ENCODE measurements around the gene CMTM3. TPM values are rescaled to one million over a fixed set of nuclear protein-coding genes. Genes with fewer than 3 reads are reported as not detected.

The CMTM3 gene, protein sequence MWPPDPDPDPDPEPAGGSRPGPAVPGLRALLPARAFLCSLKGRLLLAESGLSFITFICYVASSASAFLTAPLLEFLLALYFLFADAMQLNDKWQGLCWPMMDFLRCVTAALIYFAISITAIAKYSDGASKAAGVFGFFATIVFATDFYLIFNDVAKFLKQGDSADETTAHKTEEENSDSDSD
- total RNA-seq (10 to 100 TPM; 68.0 to 71.8 TPM), polyA plus RNA-seq (131 TPM)

DNA sequence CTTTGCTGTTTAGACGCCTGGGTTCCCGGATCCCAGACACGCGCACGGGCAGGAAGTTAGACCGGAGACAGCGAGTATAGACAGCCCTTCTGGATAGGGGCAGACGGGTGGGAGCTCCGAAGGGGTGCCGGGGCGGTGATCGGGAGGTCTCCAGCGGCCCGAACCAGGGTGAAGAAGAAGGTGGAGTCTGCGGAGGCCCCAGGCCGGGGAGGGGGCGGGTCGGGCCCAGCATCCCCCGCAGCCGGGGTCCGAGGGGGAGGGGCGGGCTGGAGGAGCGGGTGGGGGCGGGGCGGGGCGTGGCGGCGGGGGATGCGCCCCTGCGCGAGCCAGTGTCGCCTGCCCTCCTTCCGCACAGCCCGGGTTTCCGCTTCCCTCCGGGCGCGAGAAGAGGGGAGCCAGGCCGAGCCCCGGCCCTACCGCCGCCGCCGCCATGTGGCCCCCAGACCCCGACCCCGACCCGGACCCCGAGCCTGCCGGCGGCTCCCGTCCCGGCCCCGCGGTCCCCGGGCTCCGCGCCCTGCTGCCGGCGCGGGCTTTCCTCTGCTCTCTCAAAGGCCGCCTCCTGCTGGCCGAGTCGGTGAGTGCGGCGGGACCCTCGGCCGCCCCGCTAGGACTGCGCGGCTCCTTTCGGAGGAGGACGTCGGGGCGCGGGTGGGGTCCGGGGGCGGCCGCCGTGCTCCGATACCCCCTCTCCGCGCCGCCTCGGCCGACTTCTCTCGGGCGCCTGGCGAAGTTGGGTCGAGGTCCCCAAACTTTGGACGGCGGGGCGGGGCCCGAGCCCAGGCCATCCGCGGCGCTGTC is at the start of gene CMTM3:
Gene CMTM3 (plus strand): TSS at position 329 of the 801 bp plus-strand sequence. CDS start 102 bp downstream, at position 431.
- peaks cover 37% of the 10 kb centered on the region for H3K4me1 ChIP-seq (ENCODE audit: insufficient read depth, low read length)

DNA sequence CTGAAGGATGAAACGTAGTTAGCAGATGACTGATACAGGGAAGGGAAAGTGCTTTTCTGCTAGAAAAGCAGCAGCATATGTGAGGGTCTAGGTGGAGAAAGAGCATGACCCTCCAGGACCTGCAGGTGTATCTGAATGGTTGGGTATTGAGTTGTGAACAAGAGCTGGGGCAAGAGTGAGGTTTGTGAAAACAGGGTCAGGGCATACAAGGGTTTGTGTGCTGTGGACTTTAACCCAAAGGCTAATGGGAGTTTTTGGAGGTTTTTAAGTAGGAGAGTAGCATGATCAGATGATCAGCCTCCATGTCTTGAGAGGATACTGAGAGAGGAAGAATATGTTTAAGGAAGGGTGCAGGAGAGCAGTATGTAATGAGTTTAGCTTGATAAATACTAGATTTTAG is 44.4 kb upstream of the CMTM3 start:
- H3K4me3 Mint-ChIP-seq = peak overlapping the region; percentile 1 to 63 (median 25)
- H3K27me3 Mint-ChIP-seq = no peaks in the 10 kb centered on the region
- CTCF ChIA-PET = interaction anchor here (0.8 to 2.6 kb wide), 4 partner anchors 9 to 48 kb away, joined by 3 to 12 read pairs (median 3); no protein-coding TSS in a partner anchor

More for the DNA sequence above, at the start of gene CMTM3:
- H3K36me3 ChIP-seq (ENCODE audit: insufficient read depth, low read length) = peaks cover 7% of the 10 kb centered on the region
- DNase-seq = peak; percentile 55 to 81 (median 70)
- CTCF ChIA-PET = interaction anchor here (0.9 to 2.8 kb wide), 12 partner anchors 12 to 199 kb away, joined by 3 to 23 read pairs (median 4); partner anchors contain the start of genes CKLF and CMTM2
- no peaks in the 10 kb centered on the region for H3K9me3 ChIP-seq (ENCODE audit: low read length)
- peak within 1 kb of the TSS; percentile 83 to 99 (median 90) for H3K4me3 Mint-ChIP-seq
- H3K27me3 ChIP-seq (ENCODE audit: insufficient read depth, low read length, poor library complexity, severe bottlenecking) = no peaks in the 10 kb centered on the region
- H3K4me1 Mint-ChIP-seq = peaks cover 35 to 47% (median 40%) of the 10 kb centered on the region in 3 donors
- peak within 1 kb of the TSS; percentile 84 to 98 (median 93) for H3K27ac Mint-ChIP-seq
- POLR2A ChIA-PET = interaction anchor here (0.9 to 2.2 kb wide), 10 partner anchors 15 to 269 kb away, joined by 3 to 15 read pairs (median 3); partner anchors contain the start of genes CKLF, CMTM2 and TK2
- peaks cover 0 to 20% (median 0%) of the 10 kb centered on the region in 3 donors for H3K36me3 Mint-ChIP-seq
- H3K4me3 ChIP-seq (ENCODE audit: low read length) = peak within 1 kb of the TSS; percentile 83
- peak within 1 kb of the TSS; percentile 65 for H3K27ac ChIP-seq (ENCODE audit: low read depth, low read length)
- peaks cover 0 to 1% of the 10 kb centered on the region in 2 donors for H3K27me3 Mint-ChIP-seq
- H3K9me3 Mint-ChIP-seq = no peaks in the 10 kb centered on the region

DNA sequence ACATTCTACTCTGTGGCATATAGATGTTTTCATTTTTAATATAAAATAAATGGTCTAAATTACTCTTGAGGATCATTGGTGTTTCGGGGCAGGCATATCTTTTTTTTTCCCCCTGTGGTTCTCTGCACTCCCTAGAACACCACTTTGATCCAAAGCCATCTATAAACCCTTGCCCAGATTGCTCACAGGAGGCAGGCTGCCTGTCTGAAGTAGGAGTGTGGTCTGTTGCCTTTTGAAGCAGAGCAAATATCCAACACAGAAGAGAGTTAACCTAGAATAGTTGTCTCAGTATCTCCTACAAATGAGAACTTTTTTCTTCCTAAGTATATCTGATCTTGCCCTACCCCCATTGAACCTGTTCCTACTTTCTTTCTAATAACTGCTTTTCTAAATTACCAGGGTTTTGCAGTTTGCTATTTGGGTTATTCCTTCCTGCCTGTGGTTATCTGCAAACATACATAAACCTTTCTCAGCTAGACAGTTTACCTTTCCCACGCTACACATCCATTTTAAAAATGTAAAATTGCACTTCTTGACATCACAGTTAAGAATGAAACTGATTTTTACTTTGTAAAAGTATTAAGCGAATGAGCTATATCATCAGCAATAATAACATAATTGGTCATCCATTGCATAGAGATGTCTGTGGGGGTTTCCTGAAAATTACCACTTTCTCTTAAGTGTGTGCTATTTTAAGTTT is 43.0 kb upstream of the CMTM3 start:
- H3K4me1 ChIP-seq (ENCODE audit: insufficient read depth, low read length) = peaks cover 38% of the 10 kb centered on the region
- DNase-seq = no peak
- H3K27me3 ChIP-seq (ENCODE audit: insufficient read depth, low read length, poor library complexity, severe bottlenecking) = no peaks in the 10 kb centered on the region
- Mint-ChIP-seq H3K27me3 (no peaks in the 10 kb centered on the region), H3K4me1 (peaks cover 73 to 86% (median 84%) of the 10 kb centered on the region in 3 donors), H3K4me3 (peak overlapping the region in 6 of 7 donors; percentile 47 to 83 (median 64)), H3K36me3 (peaks cover 0 to 64% (median 11%) of the 10 kb centered on the region in 3 donors), H3K9me3 (no peaks in the 10 kb centered on the region), H3K27ac (peak overlapping the region; percentile 13 to 92 (median 86))
- no peak overlapping the region for H3K27ac ChIP-seq (ENCODE audit: low read depth, low read length)
- ChIA-PET POLR2A (interaction anchor here (0.7 to 1.7 kb wide), 4 partner anchors 9 to 42 kb away, joined by 4 to 11 read pairs (median 4); partner anchors contain the start of gene CKLF), CTCF (interaction anchor here (0.7 to 3.5 kb wide), 13 partner anchors 8 to 155 kb away, joined by 3 to 33 read pairs (median 5); partner anchors contain the start of gene CKLF)
- H3K4me3 ChIP-seq (ENCODE audit: low read length) = no peak overlapping the region
- no peaks in the 10 kb centered on the region for H3K9me3 ChIP-seq (ENCODE audit: low read length)
- H3K36me3 ChIP-seq (ENCODE audit: insufficient read depth, low read length) = peaks cover 12% of the 10 kb centered on the region

More for the DNA sequence above, 44.4 kb upstream of the CMTM3 start:
- POLR2A ChIA-PET = no interaction called here
- Histone ChIP-seq H3K27ac (ENCODE audit: low read depth, low read length) (no peak overlapping the region), H3K4me3 (ENCODE audit: low read length) (no peak overlapping the region), H3K36me3 (ENCODE audit: insufficient read depth, low read length) (peaks cover 11% of the 10 kb centered on the region), H3K4me1 (ENCODE audit: insufficient read depth, low read length) (peaks cover 52% of the 10 kb centered on the region), H3K27me3 (ENCODE audit: insufficient read depth, low read length, poor library complexity, severe bottlenecking) (no peaks in the 10 kb centered on the region), H3K9me3 (ENCODE audit: low read length) (no peaks in the 10 kb centered on the region)
- Mint-ChIP-seq H3K4me1 (peaks cover 83 to 94% (median 93%) of the 10 kb centered on the region in 3 donors), H3K27ac (peak overlapping the region; percentile 13 to 92 (median 79)), H3K9me3 (no peaks in the 10 kb centered on the region), H3K36me3 (peaks cover 0 to 63% (median 10%) of the 10 kb centered on the region in 3 donors)
- no peak for DNase-seq

DNA sequence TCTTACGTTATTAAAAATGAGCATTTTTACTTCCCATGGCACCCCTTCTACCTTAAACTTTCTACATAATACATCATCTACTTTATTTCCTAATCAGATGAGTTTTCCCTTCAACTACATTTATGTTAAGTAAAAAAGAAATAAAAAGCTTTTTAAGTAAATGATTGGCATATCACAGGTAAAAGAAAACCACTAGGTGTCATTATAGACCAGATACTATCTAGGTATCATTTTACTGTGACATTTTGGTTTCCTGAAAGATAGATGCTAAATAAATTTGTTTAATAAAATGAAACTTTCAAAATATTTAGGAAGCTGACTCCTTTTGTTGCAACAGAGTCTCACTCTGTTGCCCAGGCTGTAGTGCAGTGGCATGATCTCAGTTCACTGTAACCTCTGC is 42.1 kb upstream of the CMTM3 start:
- H3K9me3 Mint-ChIP-seq = no peaks in the 10 kb centered on the region
- Histone ChIP-seq H3K36me3 (ENCODE audit: insufficient read depth, low read length) (peaks cover 12% of the 10 kb centered on the region), H3K4me3 (ENCODE audit: low read length) (no peak overlapping the region), H3K27me3 (ENCODE audit: insufficient read depth, low read length, poor library complexity, severe bottlenecking) (no peaks in the 10 kb centered on the region), H3K4me1 (ENCODE audit: insufficient read depth, low read length) (peaks cover 38% of the 10 kb centered on the region), H3K27ac (ENCODE audit: low read depth, low read length) (no peak overlapping the region), H3K9me3 (ENCODE audit: low read length) (no peaks in the 10 kb centered on the region)
- POLR2A ChIA-PET = interaction anchor here (1.3 to 1.7 kb wide), 2 partner anchors 10 to 27 kb away, joined by 4 read pairs; partner anchors contain the start of gene CKLF
- peak in 2 of 5 donors; percentile 16 to 27 for DNase-seq
- peaks cover 4 to 70% (median 16%) of the 10 kb centered on the region in 3 donors for H3K36me3 Mint-ChIP-seq
- peak overlapping the region; percentile 3 to 71 (median 60) for H3K4me3 Mint-ChIP-seq
- CTCF ChIA-PET = interaction anchor here (0.6 to 3.5 kb wide), 19 partner anchors 9 to 156 kb away, joined by 3 to 33 read pairs (median 5); partner anchors contain the start of genes CKLF, CMTM2 and CMTM3
- peaks cover 70 to 79% (median 78%) of the 10 kb centered on the region in 3 donors for H3K4me1 Mint-ChIP-seq
- no peaks in the 10 kb centered on the region for H3K27me3 Mint-ChIP-seq
- H3K27ac Mint-ChIP-seq = peak overlapping the region; percentile 13 to 91 (median 74)

DNA sequence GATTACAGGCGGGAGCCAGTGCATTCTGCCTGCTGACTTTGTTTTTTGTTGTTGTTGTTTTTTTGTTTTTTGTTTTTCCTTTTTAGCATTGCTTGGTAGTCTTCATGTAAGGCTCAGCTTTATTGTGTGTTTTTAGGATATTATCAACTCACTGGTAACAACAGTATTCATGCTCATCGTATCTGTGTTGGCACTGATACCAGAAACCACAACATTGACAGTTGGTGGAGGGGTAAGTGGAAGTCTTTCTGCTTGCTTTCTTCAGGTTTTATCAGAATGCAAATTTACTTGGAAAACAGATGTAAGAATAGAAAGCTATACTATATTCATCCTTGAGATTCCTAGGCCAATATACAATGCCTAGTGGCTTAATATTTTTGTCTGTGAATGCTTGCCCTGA is 41.5 kb upstream of the CMTM3 start:
- Mint-ChIP-seq H3K4me3 (peak overlapping the region; percentile 12 to 71 (median 60)), H3K9me3 (no peaks in the 10 kb centered on the region), H3K4me1 (peaks cover 65 to 77% (median 72%) of the 10 kb centered on the region in 3 donors), H3K36me3 (peaks cover 4 to 71% (median 16%) of the 10 kb centered on the region in 3 donors), H3K27me3 (no peaks in the 10 kb centered on the region), H3K27ac (peak overlapping the region; percentile 13 to 91 (median 74))
- ChIA-PET CTCF (interaction anchor here (0.6 to 3.5 kb wide), 21 partner anchors 9 to 189 kb away, joined by 3 to 33 read pairs (median 5); partner anchors contain the start of genes CKLF, CMTM2 and CMTM3), POLR2A (interaction anchor here (1.3 to 1.7 kb wide), 2 partner anchors 10 to 26 kb away, joined by 4 read pairs; partner anchors contain the start of gene CKLF)
- Histone ChIP-seq H3K4me1 (ENCODE audit: insufficient read depth, low read length) (peaks cover 38% of the 10 kb centered on the region), H3K36me3 (ENCODE audit: insufficient read depth, low read length) (peaks cover 12% of the 10 kb centered on the region), H3K27me3 (ENCODE audit: insufficient read depth, low read length, poor library complexity, severe bottlenecking) (no peaks in the 10 kb centered on the region), H3K27ac (ENCODE audit: low read depth, low read length) (no peak overlapping the region), H3K9me3 (ENCODE audit: low read length) (no peaks in the 10 kb centered on the region), H3K4me3 (ENCODE audit: low read length) (no peak overlapping the region)
- DNase-seq = no peak

DNA sequence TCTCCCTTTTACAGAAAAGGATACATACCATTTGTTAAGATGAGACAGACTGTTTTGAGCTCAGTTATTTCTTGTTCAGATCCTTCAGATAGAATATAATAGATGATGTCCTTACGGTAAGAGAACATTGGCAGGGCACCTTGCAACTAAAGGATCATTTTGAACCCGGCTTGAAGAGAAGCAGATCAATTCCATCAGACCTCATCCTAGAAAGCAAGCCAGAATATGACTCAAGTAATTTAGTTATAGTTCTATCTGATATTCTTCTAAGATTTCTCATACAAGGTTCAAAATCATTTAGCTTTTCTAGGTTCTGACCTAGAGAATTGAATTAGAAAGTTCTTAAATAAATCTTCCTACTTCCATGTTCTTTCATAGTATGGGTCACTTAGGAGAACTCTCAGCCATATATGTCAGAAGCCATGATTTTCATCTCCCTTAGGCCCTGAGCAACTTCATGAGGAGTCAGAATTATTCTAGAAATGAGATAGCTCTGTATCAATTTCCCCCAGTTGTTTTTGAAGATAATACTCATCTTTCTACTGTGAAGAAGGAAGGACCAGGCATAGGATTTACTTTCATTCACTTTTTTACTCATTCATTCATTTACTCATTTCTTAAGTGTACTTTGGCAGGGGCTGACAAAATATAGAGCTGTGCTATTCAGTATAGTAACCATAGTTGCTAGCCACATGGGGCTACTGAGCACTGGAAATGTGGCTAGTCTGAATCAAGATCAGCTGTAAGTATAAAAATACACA is 40.8 kb upstream of the CMTM3 start:
- Mint-ChIP-seq H3K9me3 (no peaks in the 10 kb centered on the region), H3K4me1 (peaks cover 58 to 70% (median 64%) of the 10 kb centered on the region in 3 donors), H3K36me3 (peaks cover 4 to 64% (median 16%) of the 10 kb centered on the region in 3 donors), H3K27me3 (no peaks in the 10 kb centered on the region), H3K4me3 (no peak overlapping the region), H3K27ac (peak overlapping the region in 7 of 8 donors; percentile 13 to 91 (median 85))
- ChIA-PET CTCF (interaction anchor here (0.7 to 3.5 kb wide), 18 partner anchors 9 to 188 kb away, joined by 3 to 33 read pairs (median 6); partner anchors contain the start of genes CKLF, CMTM2 and CMTM3), POLR2A (interaction anchor here (0.9 to 1.7 kb wide), 3 partner anchors 11 to 42 kb away, joined by 4 read pairs; partner anchors contain the start of gene CKLF)
- DNase-seq = no peak
- peaks cover 38% of the 10 kb centered on the region for H3K4me1 ChIP-seq (ENCODE audit: insufficient read depth, low read length)
- peaks cover 12% of the 10 kb centered on the region for H3K36me3 ChIP-seq (ENCODE audit: insufficient read depth, low read length)
- H3K27me3 ChIP-seq (ENCODE audit: insufficient read depth, low read length, poor library complexity, severe bottlenecking) = no peaks in the 10 kb centered on the region
- H3K27ac ChIP-seq (ENCODE audit: low read depth, low read length) = no peak overlapping the region
- H3K4me3 ChIP-seq (ENCODE audit: low read length) = no peak overlapping the region
- no peaks in the 10 kb centered on the region for H3K9me3 ChIP-seq (ENCODE audit: low read length)

Measured in CD8-positive, alpha-beta memory T cell (primary cell).